ENCODE data around the gene FAM98B. TPM values are rescaled to one million over a fixed set of nuclear protein-coding genes. Genes with fewer than 3 reads are reported as not detected.

FAM98B gene
- total and polyA plus RNA-seq, 9 of the 15 experiments (the other 6 are each of a cell fraction or from before 2014, with no cell fraction given): 3.1 to 42.0 (median 9.4) TPM

DNA sequence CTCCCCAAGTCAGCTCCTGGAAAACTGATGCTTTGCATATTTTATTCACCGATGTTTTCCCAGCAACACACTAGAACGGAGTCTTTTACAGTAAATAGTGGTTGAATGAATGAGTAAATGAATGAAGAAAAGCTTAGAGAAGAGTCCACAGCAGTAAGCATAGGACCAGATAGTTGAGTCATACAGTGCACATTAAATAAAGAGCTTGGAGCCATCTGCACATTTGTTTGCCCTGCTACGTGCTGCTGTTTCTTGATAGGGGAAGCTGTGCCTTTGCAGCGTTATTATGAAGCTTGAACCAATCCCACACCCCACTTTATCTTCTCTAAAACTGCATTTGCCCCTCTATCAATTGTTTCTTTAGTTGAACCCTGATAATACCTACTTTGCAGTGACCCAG is 1.2 kb downstream of the FAM98B start:
- Histone ChIP-seq H4K20me1 (replicated peaks; ENCODE audit: control insufficient read depth, insufficient read depth, low read length) (peaks cover 7% of the 10 kb centered on the region; the same call in 1 of the 2 replicates), H3K27ac (ENCODE audit: extremely low read depth, low read depth, low read length) (peak overlapping the region; percentile 90; the same call in 2 of the 3 replicates), H3K36me3 (ENCODE audit: control insufficient read depth, insufficient read depth, low read length) (peaks cover 4% of the 10 kb centered on the region; the same call in 2 of the 3 replicates), H3K4me3 (peak overlapping the region; percentile 86), H3K4me2 (ENCODE audit: insufficient read depth, low read length) (peak overlapping the region; percentile 95), H3K4me1 (replicated peaks in 1 of 2; ENCODE audit: control insufficient read depth in 2 of 2, insufficient read depth in 2 of 2, low read length in 2 of 2) (peaks cover 0 to 3% of the 10 kb centered on the region in 2 experiments; a peak in 1 of 5 replicates), H3K79me2 (ENCODE audit: control insufficient read depth, insufficient read depth, low read length) (peaks cover 62% of the 10 kb centered on the region), H3K27me3 (ENCODE audit: control insufficient read depth in 2 of 2, insufficient read depth in 2 of 2, low read length in 2 of 2) (no peaks in the 10 kb centered on the region), H3K9me3 (replicated peaks; ENCODE audit: control insufficient read depth, insufficient read depth, low read depth, low read length) (no peaks in the 10 kb centered on the region), H3K9ac (ENCODE audit: insufficient read depth in 1 of 2, low read depth in 2 of 2, low read length in 2 of 2) (peak overlapping the region; percentile 93; a peak in 3 of 4 replicates), H2AFZ (ENCODE audit: low read depth, low read length) (peak overlapping the region; percentile 98; the same call in 1 of the 2 replicates), H3K9me1 (ENCODE audit: control insufficient read depth, insufficient read depth, low read length) (no peaks in the 10 kb centered on the region)
- in situ Hi-C loops (cut with MboI): no loop called here
- peak; percentile 52 for FAIRE-seq
- no TSS peak for BruUV-seq (replicated peaks)
- WGBS (ENCODE audit: insufficient coverage, low coverage, missing lambda C conversion rate): 0% methylated on average over 4 of the region's 4 CpGs
- peak; percentile 31 for ATAC-seq
- POLR2A ChIA-PET: interaction anchor here (0.7 to 2.2 kb wide), 7 partner anchors 9 to 231 kb away, joined by 3 to 20 read pairs (median 4); no protein-coding TSS in a partner anchor
- intact Hi-C loops (cut with micrococcal nuclease): no loop called here
- CTCF ChIA-PET (ENCODE audit: low intra/inter-chr PET ratio): no interaction called here
- TF ChIP-seq GABPB1 (CRISPR knock-in tag; IDR thresholded peaks at IDR 0.05) (no peak), TCF3 (CRISPR knock-in tag; IDR thresholded peaks at IDR 0.05) (peak; percentile 39; the same call in 1 of the 2 replicates), CBFA2T3 (IDR thresholded peaks at IDR 0.05) (peak; percentile 41; the same call in 1 of the 2 replicates), HLTF (IDR thresholded peaks at IDR 0.05) (no peak), SAP30 (IDR thresholded peaks at IDR 0.05; ENCODE audit: borderline replicate concordance, insufficient read depth, low read depth, low read length, poor library complexity, severe bottlenecking) (peak; percentile 26)
- DNase-seq (ENCODE audit: extremely low read depth in 1 of 4, low spot score in 3 of 4): peak in 2 of 4 experiments; percentile 22 to 39

DNA sequence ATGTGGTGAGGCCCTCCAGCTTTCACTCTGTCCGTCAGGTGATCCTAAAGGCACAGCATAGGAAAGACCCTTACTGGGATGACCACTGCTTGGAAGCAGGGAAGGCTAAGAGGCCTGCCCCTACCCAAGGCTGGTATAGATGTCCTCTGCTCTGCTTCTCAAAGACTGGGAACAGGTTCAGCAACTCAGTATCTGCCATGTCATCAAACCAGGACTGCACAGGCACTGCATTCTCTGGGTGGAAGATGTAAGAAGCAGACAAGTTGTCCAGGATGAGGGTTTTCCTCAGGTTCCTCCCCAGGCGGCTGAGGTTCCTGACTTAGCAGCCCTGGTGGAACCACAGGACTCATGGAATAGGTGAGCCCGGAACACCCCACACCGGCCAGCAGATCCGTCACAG is 4.7 kb downstream of the FAM98B start:
- no peak for DNase-seq (ENCODE audit: extremely low read depth in 1 of 4, low spot score in 3 of 4)
- no TSS peak for BruUV-seq (replicated peaks)
- H3K36me3 ChIP-seq (ENCODE audit: control insufficient read depth, insufficient read depth, low read length): peaks cover 4% of the 10 kb centered on the region; the same call in 2 of the 3 replicates
- no peaks in the 10 kb centered on the region for H3K9me1 ChIP-seq (ENCODE audit: control insufficient read depth, insufficient read depth, low read length)
- H3K4me3 ChIP-seq: no peak overlapping the region
- H3K9me3 ChIP-seq (replicated peaks; ENCODE audit: control insufficient read depth, insufficient read depth, low read depth, low read length): no peaks in the 10 kb centered on the region
- no peaks in the 10 kb centered on the region for H3K27me3 ChIP-seq (ENCODE audit: control insufficient read depth in 2 of 2, insufficient read depth in 2 of 2, low read length in 2 of 2)
- H3K4me1 ChIP-seq (replicated peaks in 1 of 2; ENCODE audit: control insufficient read depth in 2 of 2, insufficient read depth in 2 of 2, low read length in 2 of 2): peaks cover 0 to 3% of the 10 kb centered on the region in 2 experiments; a peak in 1 of 5 replicates
- peak; percentile 87 for FAIRE-seq
- H3K79me2 ChIP-seq (ENCODE audit: control insufficient read depth, insufficient read depth, low read length): peaks cover 95% of the 10 kb centered on the region
- intact Hi-C loops (cut with micrococcal nuclease) (no loop called here), in situ Hi-C loops (cut with MboI) (no loop called here)
- no peak for ATAC-seq
- no peak overlapping the region for H2AFZ ChIP-seq (ENCODE audit: low read depth, low read length)
- no peak overlapping the region for H3K9ac ChIP-seq (ENCODE audit: insufficient read depth in 1 of 2, low read depth in 2 of 2, low read length in 2 of 2)
- ChIA-PET CTCF (ENCODE audit: low intra/inter-chr PET ratio) (no interaction called here), POLR2A (interaction anchor here (1.2 kb wide), 2 partner anchors 12 to 18 kb away, joined by 3 read pairs; no protein-coding TSS in a partner anchor)
- H4K20me1 ChIP-seq (replicated peaks; ENCODE audit: control insufficient read depth, insufficient read depth, low read length): peaks cover 7% of the 10 kb centered on the region; the same call in 1 of the 2 replicates
- no peak overlapping the region for H3K4me2 ChIP-seq (ENCODE audit: insufficient read depth, low read length)
- WGBS (ENCODE audit: insufficient coverage, low coverage, missing lambda C conversion rate): 91% methylated on average over 2 of the region's 5 CpGs
- no peak overlapping the region for H3K27ac ChIP-seq (ENCODE audit: extremely low read depth, low read depth, low read length)
- TF ChIP-seq SRSF7 (optimal IDR thresholded peaks at IDR 0.05; ENCODE audit: low read depth, low read length) (no peak), HEY1 (CRISPR knock-in tag; IDR thresholded peaks at IDR 0.05; ENCODE audit: borderline replicate concordance) (no peak), FOXK1 (CRISPR knock-in tag; IDR thresholded peaks at IDR 0.05; ENCODE audit: borderline replicate concordance) (no peak), RUNX1 (IDR thresholded peaks at IDR 0.05; ENCODE audit: low read depth) (no peak), SRF (CRISPR knock-in tag; IDR thresholded peaks at IDR 0.05) (no peak), MAFF (IDR thresholded peaks at IDR 0.05; ENCODE audit: low read length) (no peak)
- TF ChIP-seq, protein P1, sequence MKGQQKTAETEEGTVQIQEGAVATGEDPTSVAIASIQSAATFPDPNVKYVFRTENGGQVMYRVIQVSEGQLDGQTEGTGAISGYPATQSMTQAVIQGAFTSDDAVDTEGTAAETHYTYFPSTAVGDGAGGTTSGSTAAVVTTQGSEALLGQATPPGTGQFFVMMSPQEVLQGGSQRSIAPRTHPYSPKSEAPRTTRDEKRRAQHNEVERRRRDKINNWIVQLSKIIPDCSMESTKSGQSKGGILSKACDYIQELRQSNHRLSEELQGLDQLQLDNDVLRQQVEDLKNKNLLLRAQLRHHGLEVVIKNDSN (CRISPR knock-in tag; IDR thresholded peaks at IDR 0.05): no peak
- TF ChIP-seq, protein P2, sequence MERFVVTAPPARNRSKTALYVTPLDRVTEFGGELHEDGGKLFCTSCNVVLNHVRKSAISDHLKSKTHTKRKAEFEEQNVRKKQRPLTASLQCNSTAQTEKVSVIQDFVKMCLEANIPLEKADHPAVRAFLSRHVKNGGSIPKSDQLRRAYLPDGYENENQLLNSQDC (CRISPR knock-in tag; IDR thresholded peaks at IDR 0.05): no peak
- TF ChIP-seq, protein P3, sequence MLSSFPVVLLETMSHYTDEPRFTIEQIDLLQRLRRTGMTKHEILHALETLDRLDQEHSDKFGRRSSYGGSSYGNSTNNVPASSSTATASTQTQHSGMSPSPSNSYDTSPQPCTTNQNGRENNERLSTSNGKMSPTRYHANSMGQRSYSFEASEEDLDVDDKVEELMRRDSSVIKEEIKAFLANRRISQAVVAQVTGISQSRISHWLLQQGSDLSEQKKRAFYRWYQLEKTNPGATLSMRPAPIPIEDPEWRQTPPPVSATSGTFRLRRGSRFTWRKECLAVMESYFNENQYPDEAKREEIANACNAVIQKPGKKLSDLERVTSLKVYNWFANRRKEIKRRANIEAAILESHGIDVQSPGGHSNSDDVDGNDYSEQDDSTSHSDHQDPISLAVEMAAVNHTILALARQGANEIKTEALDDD (IDR thresholded peaks at IDR 0.05): no peak
